ENCODE data around the gene RAD51B.

DNA sequence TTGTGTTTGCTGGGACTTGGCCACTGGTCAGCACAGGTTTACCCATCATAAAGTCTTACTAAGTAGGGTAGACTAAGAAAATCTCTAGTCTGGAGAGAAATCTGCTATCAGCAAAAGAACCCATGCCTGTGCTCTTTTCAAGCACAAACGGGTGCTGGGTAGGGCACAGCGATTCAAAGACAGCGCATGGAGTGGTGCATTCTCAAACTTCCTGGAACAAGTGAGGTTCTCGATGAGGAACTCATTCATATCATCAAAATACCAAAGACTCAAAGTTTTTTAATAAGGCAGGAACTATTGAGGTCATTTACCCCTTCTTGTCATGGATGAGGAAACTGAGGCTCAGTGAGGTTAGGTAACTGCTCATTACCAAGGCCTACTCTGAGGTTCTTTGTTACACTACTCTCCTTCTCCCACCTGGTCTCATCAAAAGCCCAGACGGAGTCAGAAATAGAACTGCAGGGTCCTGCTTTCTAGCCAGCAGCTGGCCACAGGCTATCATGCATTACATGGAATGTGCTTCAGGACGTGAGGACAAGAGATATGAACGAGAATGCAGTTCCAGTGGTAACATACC, 583.0 kb downstream of the RAD51B start:
- TF ChIP-seq, protein P1, sequence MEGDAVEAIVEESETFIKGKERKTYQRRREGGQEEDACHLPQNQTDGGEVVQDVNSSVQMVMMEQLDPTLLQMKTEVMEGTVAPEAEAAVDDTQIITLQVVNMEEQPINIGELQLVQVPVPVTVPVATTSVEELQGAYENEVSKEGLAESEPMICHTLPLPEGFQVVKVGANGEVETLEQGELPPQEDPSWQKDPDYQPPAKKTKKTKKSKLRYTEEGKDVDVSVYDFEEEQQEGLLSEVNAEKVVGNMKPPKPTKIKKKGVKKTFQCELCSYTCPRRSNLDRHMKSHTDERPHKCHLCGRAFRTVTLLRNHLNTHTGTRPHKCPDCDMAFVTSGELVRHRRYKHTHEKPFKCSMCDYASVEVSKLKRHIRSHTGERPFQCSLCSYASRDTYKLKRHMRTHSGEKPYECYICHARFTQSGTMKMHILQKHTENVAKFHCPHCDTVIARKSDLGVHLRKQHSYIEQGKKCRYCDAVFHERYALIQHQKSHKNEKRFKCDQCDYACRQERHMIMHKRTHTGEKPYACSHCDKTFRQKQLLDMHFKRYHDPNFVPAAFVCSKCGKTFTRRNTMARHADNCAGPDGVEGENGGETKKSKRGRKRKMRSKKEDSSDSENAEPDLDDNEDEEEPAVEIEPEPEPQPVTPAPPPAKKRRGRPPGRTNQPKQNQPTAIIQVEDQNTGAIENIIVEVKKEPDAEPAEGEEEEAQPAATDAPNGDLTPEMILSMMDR (tag by site-specific recombination; IDR thresholded peaks at IDR 0.05), result no peak
- TF ChIP-seq, protein P2, sequence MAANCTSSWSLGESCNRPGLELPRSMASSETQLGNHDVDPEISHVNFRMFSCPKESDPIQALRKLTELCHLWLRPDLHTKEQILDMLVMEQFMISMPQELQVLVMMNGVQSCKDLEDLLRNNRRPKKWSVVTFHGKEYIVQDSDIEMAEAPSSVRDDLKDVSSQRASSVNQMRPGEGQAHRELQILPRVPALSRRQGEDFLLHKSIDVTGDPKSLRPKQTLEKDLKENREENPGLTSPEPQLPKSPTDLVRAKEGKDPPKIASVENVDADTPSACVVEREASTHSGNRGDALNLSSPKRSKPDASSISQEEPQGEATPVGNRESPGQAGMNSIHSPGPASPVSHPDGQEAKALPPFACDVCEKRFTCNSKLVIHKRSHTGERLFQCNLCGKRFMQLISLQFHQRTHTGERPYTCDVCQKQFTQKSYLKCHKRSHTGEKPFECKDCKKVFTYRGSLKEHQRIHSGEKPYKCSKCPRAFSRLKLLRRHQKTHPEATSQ (tag by site-specific recombination; IDR thresholded peaks at IDR 0.05), result no peak
- TF ChIP-seq GLIS1 (tag by site-specific recombination; IDR thresholded peaks at IDR 0.05), result no peak

Measured in HEK293 (cell line).